Smooth muscle cell (in vitro differentiated cells): Measurements from ENCODE around the gene MCTP1. TPM values are rescaled to one million over a fixed set of nuclear protein-coding genes. Genes with fewer than 3 reads are reported as not detected.

Source experiments
- DNase-seq: peaks from one replicate; lab custom pipeline; 2025; ENCODE audit not compliant: unreplicated experiment; lab: John Stamatoyannopoulos, UW
- H2AFZ ChIP-seq: fragments of 200-600 bp; sonication (generic); 2 replicates; pipeline ENCODE4 v1.6.0; 2016; ENCODE audit warnings: antibody characterized with exemption, low read depth, mild to moderate bottlenecking
- H3F3A ChIP-seq: fragments of 200-600 bp; sonication (generic); 2 replicates; pipeline ENCODE4 v1.6.0; 2017; ENCODE audit warnings: antibody characterized with exemption, low read depth
- H3K27ac ChIP-seq: fragments of 200-600 bp; sonication (generic); 2 replicates; pipeline ENCODE4 v1.5.1; 2016; ENCODE audit warnings: low read depth, mild to moderate bottlenecking
- H3K27me3 ChIP-seq: fragments of 200-600 bp; sonication (generic); 2 replicates; pipeline ENCODE4 v1.6.1; 2016; ENCODE audit warnings: low read depth, mild to moderate bottlenecking
- H3K36me3 ChIP-seq: fragments of 200-600 bp; sonication (generic); 2 replicates; pipeline ENCODE4 v1.5.1; 2016; ENCODE audit warnings: low read depth
- H3K4me1 ChIP-seq: fragments of 200-600 bp; sonication (generic); 2 replicates; pipeline ENCODE4 v1.5.1; 2016; ENCODE audit warnings: low read depth
- H3K4me2 ChIP-seq: fragments of 200-600 bp; sonication (generic); 2 replicates; pipeline ENCODE4 v1.6.0; 2016; ENCODE audit warnings: mild to moderate bottlenecking
- H3K4me3 ChIP-seq: fragments of 200-600 bp; sonication (generic); 2 replicates; pipeline ENCODE4 v1.5.1; 2016; ENCODE audit warnings: mild to moderate bottlenecking
- H3K79me2 ChIP-seq: fragments of 200-600 bp; sonication (generic); 2 replicates; pipeline ENCODE4 v1.6.0; 2016; ENCODE audit warnings: low read depth, mild to moderate bottlenecking
- H3K9ac ChIP-seq: fragments of 200-600 bp; sonication (generic); 2 replicates; pipeline ENCODE4 v1.6.0; 2016; ENCODE audit warnings: low read depth
- H3K9me3 ChIP-seq: fragments of 200-600 bp; sonication (generic); replicated peaks from 2 replicates; pipeline ENCODE4 v1.5.1; 2016; ENCODE audit warnings: low read depth
- H4K20me1 ChIP-seq: fragments of 200-600 bp; sonication (generic); 2 replicates; pipeline ENCODE4 v1.6.0; 2016; ENCODE audit warnings: low read depth
- WGBS: methylation state at CpG from one replicate; pipeline ENCODE4 v1.1.7; 2016; ENCODE audit warnings: low lambda C conversion rate; 5-methylcytosine and 5-hydroxymethylcytosine counted together
- polyA plus RNA-seq: library from polyadenylated mRNA; unstranded; fragments of >200 nt; fragmentation: Nextera tagmentation; extraction: Ambion mirVana; gene quantifications from 2 replicates; pipeline ENCODE4 v1.2.1, GENCODE V29; 2016
- total RNA-seq: library from RNA; depleted of rRNA; stranded (reverse); fragments of >200 nt; gene quantifications from 2 replicates; pipeline ENCODE4 v1.2.3, GENCODE V29; 2014
- TF ChIP-seq, protein P1 (sequence below): fragments of 200-600 bp; sonication (generic); IDR thresholded peaks from 2 replicates; pipeline ENCODE4 v1.5.1; 2017; ENCODE audit warnings: borderline replicate concordance, mild to moderate bottlenecking, antibody characterized with exemption; ENCODE audit not compliant: insufficient read depth, poor library complexity, severe bottlenecking

The MCTP1 gene
- total and polyA plus RNA-seq, 2 experiments from 2014 or later, result 1.1 to 4.8 TPM

DNA sequence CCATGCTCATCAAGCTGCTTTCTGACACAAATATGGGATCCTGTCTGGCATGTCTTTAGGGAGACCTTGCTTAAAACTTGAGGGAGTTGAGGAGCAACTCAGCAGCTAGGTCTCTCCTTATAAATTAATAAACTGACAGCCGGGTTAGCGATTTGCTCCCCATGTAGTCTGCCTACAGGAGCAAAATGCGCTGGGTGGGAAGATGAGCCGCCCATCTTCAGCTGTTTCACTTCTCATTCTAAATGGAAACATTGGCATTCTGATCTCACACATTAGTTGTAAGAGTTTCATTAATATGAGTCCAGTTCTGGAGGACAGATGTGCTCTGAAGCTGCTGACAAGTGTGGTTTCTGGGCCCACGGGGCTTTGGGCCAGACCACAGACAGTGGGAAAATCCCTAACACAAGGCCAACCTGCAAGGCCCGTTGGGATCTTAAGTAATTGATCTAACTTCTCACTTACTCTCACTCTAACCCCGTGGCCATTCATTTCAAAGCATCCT is 197.0 kb downstream of the MCTP1 start:
- no peaks in the 10 kb centered on the region for H3K27me3 ChIP-seq
- no peaks in the 10 kb centered on the region for H3K36me3 ChIP-seq
- TF ChIP-seq, protein P1, sequence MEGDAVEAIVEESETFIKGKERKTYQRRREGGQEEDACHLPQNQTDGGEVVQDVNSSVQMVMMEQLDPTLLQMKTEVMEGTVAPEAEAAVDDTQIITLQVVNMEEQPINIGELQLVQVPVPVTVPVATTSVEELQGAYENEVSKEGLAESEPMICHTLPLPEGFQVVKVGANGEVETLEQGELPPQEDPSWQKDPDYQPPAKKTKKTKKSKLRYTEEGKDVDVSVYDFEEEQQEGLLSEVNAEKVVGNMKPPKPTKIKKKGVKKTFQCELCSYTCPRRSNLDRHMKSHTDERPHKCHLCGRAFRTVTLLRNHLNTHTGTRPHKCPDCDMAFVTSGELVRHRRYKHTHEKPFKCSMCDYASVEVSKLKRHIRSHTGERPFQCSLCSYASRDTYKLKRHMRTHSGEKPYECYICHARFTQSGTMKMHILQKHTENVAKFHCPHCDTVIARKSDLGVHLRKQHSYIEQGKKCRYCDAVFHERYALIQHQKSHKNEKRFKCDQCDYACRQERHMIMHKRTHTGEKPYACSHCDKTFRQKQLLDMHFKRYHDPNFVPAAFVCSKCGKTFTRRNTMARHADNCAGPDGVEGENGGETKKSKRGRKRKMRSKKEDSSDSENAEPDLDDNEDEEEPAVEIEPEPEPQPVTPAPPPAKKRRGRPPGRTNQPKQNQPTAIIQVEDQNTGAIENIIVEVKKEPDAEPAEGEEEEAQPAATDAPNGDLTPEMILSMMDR, result no peak
- no peaks in the 10 kb centered on the region for H3K4me1 ChIP-seq
- no peak overlapping the region for H3K9ac ChIP-seq
- H4K20me1 ChIP-seq, result no peaks in the 10 kb centered on the region
- no peak overlapping the region for H2AFZ ChIP-seq
- WGBS, result 85% methylated on average over 7 of the region's 7 CpGs
- H3F3A ChIP-seq, result no peaks in the 10 kb centered on the region
- H3K27ac ChIP-seq, result no peak overlapping the region
- no peak overlapping the region for H3K4me3 ChIP-seq
- H3K4me2 ChIP-seq, result no peak overlapping the region
- no peaks in the 10 kb centered on the region for H3K9me3 ChIP-seq
- no peak for DNase-seq
- no peaks in the 10 kb centered on the region for H3K79me2 ChIP-seq

DNA sequence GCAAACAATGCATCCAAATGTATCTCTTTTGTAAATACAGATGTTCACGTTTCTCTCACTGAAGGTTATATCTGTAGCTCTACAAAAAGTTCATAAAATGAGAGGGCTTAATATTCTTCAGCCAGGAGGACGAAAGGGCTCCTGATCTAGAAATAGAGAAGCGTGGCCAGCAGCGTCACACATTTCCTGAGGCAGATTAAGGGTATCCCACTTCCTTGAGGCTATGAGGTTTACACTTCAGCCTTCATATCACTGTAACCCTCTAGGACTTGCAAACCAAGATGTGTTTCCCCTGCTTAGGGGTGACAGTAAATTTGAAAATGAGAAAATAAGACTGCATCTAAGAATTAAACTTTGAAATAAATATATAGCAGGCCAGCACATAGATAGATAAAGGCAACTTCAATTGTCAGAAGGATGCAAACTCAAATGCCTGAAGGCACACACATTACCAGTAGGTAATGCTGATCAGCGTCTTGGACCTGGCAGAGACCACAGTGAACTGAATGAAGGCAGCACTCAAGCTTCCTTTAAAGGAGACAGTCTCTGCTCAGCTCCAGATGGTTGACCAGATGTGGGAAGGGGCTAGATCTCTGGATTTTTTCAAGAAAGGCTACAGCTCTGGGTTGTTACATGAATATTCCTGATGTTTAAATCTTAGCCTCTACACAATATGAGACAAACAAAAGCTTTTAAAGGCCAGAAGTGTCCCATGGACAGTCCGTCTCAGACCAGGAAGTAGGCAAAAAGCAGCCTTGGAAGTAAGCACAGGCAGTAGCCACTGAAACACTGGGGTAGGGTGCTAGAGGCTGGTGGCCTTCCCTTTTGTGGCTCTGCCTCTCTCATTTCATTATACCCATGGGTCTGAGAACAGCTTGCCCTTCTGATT is 197.7 kb downstream of the MCTP1 start:
- no peaks in the 10 kb centered on the region for H4K20me1 ChIP-seq
- H3K4me1 ChIP-seq, result peaks cover 3% of the 10 kb centered on the region
- H3F3A ChIP-seq, result no peaks in the 10 kb centered on the region
- H3K27me3 ChIP-seq, result no peaks in the 10 kb centered on the region
- TF ChIP-seq, protein P1, result no peak
- H3K9ac ChIP-seq, result no peak overlapping the region
- no peak overlapping the region for H3K4me2 ChIP-seq
- H2AFZ ChIP-seq, result no peak overlapping the region
- no peak for DNase-seq
- H3K79me2 ChIP-seq, result no peaks in the 10 kb centered on the region
- no peaks in the 10 kb centered on the region for H3K9me3 ChIP-seq
- 82% methylated on average over 6 of the region's 6 CpGs for WGBS
- no peak overlapping the region for H3K27ac ChIP-seq
- H3K36me3 ChIP-seq, result no peaks in the 10 kb centered on the region
- H3K4me3 ChIP-seq, result no peak overlapping the region

DNA sequence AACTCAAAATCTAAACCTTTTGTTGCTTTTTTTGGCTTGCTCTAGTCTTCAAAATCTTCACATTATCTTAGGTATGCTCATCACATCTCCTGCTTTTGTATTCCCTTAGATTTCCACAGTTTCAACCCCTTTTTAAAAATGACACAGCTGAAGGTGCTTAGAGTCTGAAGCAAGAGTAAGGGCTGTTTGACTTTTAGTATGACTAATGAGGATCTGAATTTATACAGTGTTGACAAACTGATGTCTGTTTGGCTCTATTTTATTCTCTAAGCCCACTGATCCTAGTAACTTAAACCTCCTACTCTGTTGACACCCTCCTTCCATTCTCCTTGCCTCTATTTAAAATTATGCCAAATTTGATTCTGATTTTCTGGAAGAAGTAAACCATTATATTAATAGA is 200.1 kb downstream of the MCTP1 start:
- Histone ChIP-seq H3K36me3 (no peaks in the 10 kb centered on the region), H3K4me3 (no peak overlapping the region), H2AFZ (no peak overlapping the region), H3K27ac (no peak overlapping the region), H4K20me1 (no peaks in the 10 kb centered on the region), H3K79me2 (no peaks in the 10 kb centered on the region), H3K9ac (no peak overlapping the region), H3K9me3 (no peaks in the 10 kb centered on the region), H3F3A (no peaks in the 10 kb centered on the region), H3K4me2 (no peak overlapping the region), H3K4me1 (peaks cover 17% of the 10 kb centered on the region), H3K27me3 (no peaks in the 10 kb centered on the region)
- TF ChIP-seq, protein P1, result no peak
- DNase-seq, result no peak
